GM06990 (cell line): ENCODE results near the gene AUTS2.

Experiments used
- DNase-seq: peaks from one replicate; pipeline ENCODE4 v3.0.0-alpha.2; 2011; ENCODE audit not compliant: insufficient read length; ENCODE audit errors: extremely low read depth
- H3K27me3 ChIP-seq: replicated peaks from 2 replicates; pipeline ENCODE4 v1.6.0; 2011; ENCODE audit warnings: low read length; ENCODE audit not compliant: control insufficient read depth, insufficient read depth
- H3K36me3 ChIP-seq: 2 replicates; pipeline ENCODE4 v1.5.1; 2011; ENCODE audit warnings: low read length; ENCODE audit not compliant: control insufficient read depth, insufficient read depth
- H3K4me3 ChIP-seq: replicated peaks from 2 replicates; pipeline ENCODE4 v1.5.1; 2011; ENCODE audit warnings: low read depth, mild to moderate bottlenecking, control low read depth, low read length
- CTCF ChIP-seq: IDR thresholded peaks from 2 replicates; pipeline ENCODE4 v1.5.1; 2011; ENCODE audit warnings: low read length, control low read depth, mild to moderate bottlenecking, inconsistent platforms; ENCODE audit not compliant: insufficient read depth, poor library complexity, severe bottlenecking

AUTS2 gene

GRCh38 chr7:69989551-69989950 lies 391.3 kb downstream of the AUTS2 start:
- H3K27me3 ChIP-seq, result no peaks in the 10 kb centered on the region
- TF ChIP-seq CTCF, result no peak
- no peak overlapping the region for H3K4me3 ChIP-seq
- H3K36me3 ChIP-seq, result no peaks in the 10 kb centered on the region
- DNase-seq, result no peak

GRCh38 chr7:69992938-69993337 lies 394.7 kb downstream of the AUTS2 start:
- no peak for DNase-seq
- H3K4me3 ChIP-seq, result no peak overlapping the region
- TF ChIP-seq CTCF, result no peak
- H3K27me3 ChIP-seq, result no peaks in the 10 kb centered on the region
- no peaks in the 10 kb centered on the region for H3K36me3 ChIP-seq

GRCh38 chr7:69994218-69994617 lies 395.9 kb downstream of the AUTS2 start:
- TF ChIP-seq CTCF, result no peak
- Histone ChIP-seq H3K36me3 (no peaks in the 10 kb centered on the region), H3K27me3 (no peaks in the 10 kb centered on the region), H3K4me3 (no peak overlapping the region)
- no peak for DNase-seq

GRCh38 chr7:69994886-69995542 lies 396.7 kb downstream of the AUTS2 start:
- DNase-seq, result no peak

GRCh38 chr7:69996121-69996520 lies 397.8 kb downstream of the AUTS2 start:
- Histone ChIP-seq H3K27me3 (no peaks in the 10 kb centered on the region), H3K36me3 (no peaks in the 10 kb centered on the region), H3K4me3 (no peak overlapping the region)
- TF ChIP-seq CTCF, result no peak
- DNase-seq, result no peak

More at GRCh38 chr7:69994886-69995542, 396.7 kb downstream of the AUTS2 start:
- Histone ChIP-seq H3K4me3 (no peak overlapping the region), H3K27me3 (no peaks in the 10 kb centered on the region), H3K36me3 (no peaks in the 10 kb centered on the region)
- no peak for TF ChIP-seq CTCF
